Suprapubic skin (tissue), 4 donors: ENCODE results near the gene PPM1H.

Source experiments
- EP300 ChIP-seq: sonication (generic); formaldehyde crosslinking; IDR thresholded peaks from one replicate; pipeline ENCODE4 v1.6.1; 2017; ENCODE audit warnings: antibody characterized with exemption
- POLR2A ChIP-seq, 2 donors: fragments of 450-650 bp; IDR thresholded peaks; one replicate each; pipeline ENCODE4 v1.6.1; 2017; ENCODE audit warnings: antibody characterized with exemption in 2 of 2, mild to moderate bottlenecking in 2 of 2, moderate library complexity in 2 of 2
- POLR2AphosphoS5 ChIP-seq, 3 donors: sonication (generic); formaldehyde crosslinking; IDR thresholded peaks; one replicate each; pipeline ENCODE4 v1.6.1; 2017; ENCODE audit warnings: antibody characterized with exemption in 3 of 3
- TF ChIP-seq, protein P1 (sequence below), 2 donors: fragments of 200-600 bp in 1 of 2; fragments of 450-650 bp in 1 of 2; sonication (generic) in 1 of 2; IDR thresholded peaks; one replicate each; pipeline ENCODE4 v1.5.1; 2016 to 2019; ENCODE audit warnings: antibody characterized with exemption in 2 of 2, mild to moderate bottlenecking in 1 of 2, moderate library complexity in 1 of 2

GRCh38 chr12:62960324-62960723, 25.4 kb upstream of the PPM1H start:
- TF ChIP-seq, protein P1, sequence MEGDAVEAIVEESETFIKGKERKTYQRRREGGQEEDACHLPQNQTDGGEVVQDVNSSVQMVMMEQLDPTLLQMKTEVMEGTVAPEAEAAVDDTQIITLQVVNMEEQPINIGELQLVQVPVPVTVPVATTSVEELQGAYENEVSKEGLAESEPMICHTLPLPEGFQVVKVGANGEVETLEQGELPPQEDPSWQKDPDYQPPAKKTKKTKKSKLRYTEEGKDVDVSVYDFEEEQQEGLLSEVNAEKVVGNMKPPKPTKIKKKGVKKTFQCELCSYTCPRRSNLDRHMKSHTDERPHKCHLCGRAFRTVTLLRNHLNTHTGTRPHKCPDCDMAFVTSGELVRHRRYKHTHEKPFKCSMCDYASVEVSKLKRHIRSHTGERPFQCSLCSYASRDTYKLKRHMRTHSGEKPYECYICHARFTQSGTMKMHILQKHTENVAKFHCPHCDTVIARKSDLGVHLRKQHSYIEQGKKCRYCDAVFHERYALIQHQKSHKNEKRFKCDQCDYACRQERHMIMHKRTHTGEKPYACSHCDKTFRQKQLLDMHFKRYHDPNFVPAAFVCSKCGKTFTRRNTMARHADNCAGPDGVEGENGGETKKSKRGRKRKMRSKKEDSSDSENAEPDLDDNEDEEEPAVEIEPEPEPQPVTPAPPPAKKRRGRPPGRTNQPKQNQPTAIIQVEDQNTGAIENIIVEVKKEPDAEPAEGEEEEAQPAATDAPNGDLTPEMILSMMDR (IDR thresholded peaks at IDR 0.05) = no peak
- no peak for TF ChIP-seq POLR2A (IDR thresholded peaks at IDR 0.05)
- TF ChIP-seq EP300 = no peak
- TF ChIP-seq POLR2AphosphoS5 (IDR thresholded peaks at IDR 0.05) = no peak
